HEK293T (cell line): ENCODE data around the gene ASB5.

Experiments
- BHLHE40 ChIP-seq: fragments of 450-650 bp; IDR thresholded peaks from 2 replicates; pipeline ENCODE4 v1.6.1; 2016; ENCODE audit warnings: mild to moderate bottlenecking, moderate library complexity, borderline replicate concordance
- FOXA1 ChIP-seq: fragments of 450-650 bp; IDR thresholded peaks from 2 replicates; pipeline ENCODE4 v1.6.1; 2016; ENCODE audit warnings: mild to moderate bottlenecking
- FOXM1 ChIP-seq: fragments of 450-650 bp; IDR thresholded peaks from 2 replicates; pipeline ENCODE4 v1.6.1; 2017; ENCODE audit warnings: mild to moderate bottlenecking, borderline replicate concordance
- HDGF ChIP-seq: fragments of 450-650 bp; IDR thresholded peaks from 2 replicates; pipeline ENCODE4 v1.6.1; 2017; ENCODE audit warnings: antibody characterized with exemption, borderline replicate concordance
- SP1 ChIP-seq: fragments of 450-650 bp; IDR thresholded peaks from 2 replicates; pipeline ENCODE4 v1.6.1; 2017
- SUZ12 ChIP-seq: fragments of 450-650 bp; IDR thresholded peaks from 2 replicates; pipeline ENCODE4 v1.6.1; 2016; ENCODE audit warnings: mild to moderate bottlenecking

DNA sequence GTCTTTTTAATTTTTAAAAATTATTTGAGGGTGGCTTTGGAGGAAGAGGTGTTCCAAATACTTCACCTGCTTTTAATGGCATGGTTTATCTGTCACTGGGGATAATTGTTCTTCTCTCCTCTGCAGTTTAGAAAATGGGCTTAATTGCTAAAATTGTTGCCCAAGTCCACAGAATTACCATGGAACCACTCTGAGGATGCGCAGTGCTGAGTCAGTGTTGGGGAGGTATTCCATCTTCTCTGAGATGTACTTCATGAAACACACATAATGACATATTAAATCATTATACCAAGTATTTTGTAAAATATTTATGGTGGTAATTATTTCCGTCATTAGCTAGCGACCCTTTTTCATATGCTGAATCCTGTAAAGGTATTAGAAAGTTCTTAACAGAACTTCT is 8.0 kb downstream of the ASB5 start:
- no peak for TF ChIP-seq HDGF
- no peak for TF ChIP-seq SUZ12
- TF ChIP-seq BHLHE40, result no peak
- TF ChIP-seq SP1, result no peak
- no peak for TF ChIP-seq FOXA1
- no peak for TF ChIP-seq FOXM1
